ENCODE results near the gene RNF6.
A peak's percentile ranks its signal among the peaks of the same experiment; 100 is the strongest.

RNF6 gene

DNA sequence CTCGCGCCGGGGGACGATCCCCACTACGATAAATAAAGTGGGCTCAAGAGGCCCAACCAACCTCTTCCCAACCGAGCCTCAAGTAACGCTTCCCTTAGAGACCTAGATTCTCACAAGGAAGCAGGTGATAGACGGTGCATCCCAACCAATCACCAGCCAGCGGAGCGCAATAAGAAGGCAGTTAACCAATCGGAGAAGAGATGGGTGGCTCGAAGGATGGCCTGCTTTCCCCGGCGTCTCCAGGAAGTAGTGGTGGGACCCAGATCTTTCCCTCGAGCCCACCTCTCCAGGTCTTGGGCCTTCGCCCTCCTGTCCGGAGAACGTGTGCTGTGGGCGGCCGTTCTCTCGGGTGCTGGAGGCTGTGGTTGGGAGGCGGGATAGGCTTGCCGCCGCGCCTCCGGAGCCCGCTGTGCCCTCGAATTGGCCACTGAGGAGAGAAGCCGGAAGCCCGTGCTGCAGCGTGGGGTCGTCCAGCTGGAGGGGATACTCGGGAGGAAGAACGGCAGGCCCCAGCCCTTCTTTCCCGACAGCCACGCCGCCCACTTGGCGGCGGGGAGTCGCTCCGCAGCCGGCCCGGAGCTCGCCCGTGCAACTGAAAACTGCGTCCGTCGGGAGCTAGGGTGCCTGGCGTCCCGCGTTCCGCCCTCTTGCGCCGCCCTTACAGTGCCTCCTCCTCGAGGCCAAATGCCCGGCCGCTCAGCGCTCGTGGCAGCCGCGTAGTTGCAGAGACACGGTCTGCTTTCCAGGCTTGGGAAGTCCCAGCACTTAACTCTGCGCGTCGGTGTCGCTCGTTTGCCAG, at the start of gene RNF6:
Gene RNF6, minus strand, starts transcription at position 594 of the 799 bp plus-strand sequence. CDS start 2,665 bp downstream, outside the sequence.
- peak within 1 kb of the TSS; percentile 92 for H3K9ac ChIP-seq (ENCODE audit: low read depth, low read length)
- H3K36me3 ChIP-seq (ENCODE audit: control insufficient read depth, insufficient read depth, low read length): peaks cover 33% of the 10 kb centered on the region
- H3K27me3 ChIP-seq (ENCODE audit: control insufficient read depth, insufficient read depth, low read length): 0 out of 2 replicates have a peak, but pooled peaks cover 3% of the 10 kb centered on the region
- peak within 1 kb of the TSS; percentile 88 for H3K4me3 ChIP-seq (ENCODE audit: low read depth, low read length)
- H3K4me1 ChIP-seq (ENCODE audit: control insufficient read depth, insufficient read depth, low read length): no peaks in the 10 kb centered on the region
- H3K27ac ChIP-seq (ENCODE audit: low read depth, low read length): peak within 1 kb of the TSS; percentile 99
- H3K9me3 ChIP-seq (ENCODE audit: control insufficient read depth, insufficient read depth, low read length): no peaks in the 10 kb centered on the region

DNA sequence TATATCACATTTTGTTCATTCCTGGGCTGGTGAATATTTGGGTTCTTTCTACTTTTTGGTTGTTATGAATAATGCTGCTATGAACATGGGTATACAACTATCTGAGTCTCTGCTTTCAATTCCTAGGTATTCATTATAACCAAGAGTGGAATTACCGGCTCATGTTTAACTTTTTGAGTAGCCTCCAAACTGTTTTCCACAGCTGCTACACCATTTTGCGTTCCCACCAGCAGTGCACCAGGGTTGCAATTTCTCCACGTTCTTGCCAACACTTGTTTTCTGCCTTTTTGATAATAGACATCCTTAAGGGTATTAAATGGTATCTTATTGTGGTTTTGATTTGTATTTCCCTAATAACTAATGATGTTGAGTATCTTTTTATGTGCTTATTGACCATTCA, 48.6 kb upstream of the RNF6 start:
- Histone ChIP-seq H3K4me1 (ENCODE audit: control insufficient read depth, insufficient read depth, low read length) (no peaks in the 10 kb centered on the region), H3K9me3 (ENCODE audit: control insufficient read depth, insufficient read depth, low read length) (no peaks in the 10 kb centered on the region), H3K27ac (ENCODE audit: low read depth, low read length) (no peak overlapping the region), H3K36me3 (ENCODE audit: control insufficient read depth, insufficient read depth, low read length) (no peaks in the 10 kb centered on the region), H3K9ac (ENCODE audit: low read depth, low read length) (no peak overlapping the region), H3K27me3 (ENCODE audit: control insufficient read depth, insufficient read depth, low read length) (no peaks in the 10 kb centered on the region), H3K4me3 (ENCODE audit: low read depth, low read length) (no peak overlapping the region)

DNA sequence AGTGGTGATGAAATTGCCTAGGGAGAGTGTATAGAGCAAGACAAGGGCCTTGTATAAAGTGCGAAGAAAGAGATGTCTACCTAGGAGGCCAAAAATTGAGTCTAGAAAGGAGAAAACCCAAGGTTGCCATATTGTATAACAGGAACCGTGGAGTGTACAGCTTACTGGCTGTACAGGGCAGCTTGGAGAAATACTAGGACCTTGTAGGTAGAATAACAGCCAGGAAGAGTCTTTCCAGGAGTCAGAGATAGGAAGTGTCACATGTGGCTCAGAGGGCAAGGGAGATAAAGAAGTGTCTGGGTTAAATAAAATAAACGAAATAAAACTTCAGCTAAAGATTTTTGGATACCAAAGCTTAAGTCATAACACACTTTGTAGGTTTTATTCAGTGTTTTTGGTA, 44.2 kb upstream of the RNF6 start:
- Histone ChIP-seq H3K9ac (ENCODE audit: low read depth, low read length) (no peak overlapping the region), H3K27ac (ENCODE audit: low read depth, low read length) (no peak overlapping the region), H3K4me3 (ENCODE audit: low read depth, low read length) (no peak overlapping the region), H3K36me3 (ENCODE audit: control insufficient read depth, insufficient read depth, low read length) (no peaks in the 10 kb centered on the region), H3K4me1 (ENCODE audit: control insufficient read depth, insufficient read depth, low read length) (no peaks in the 10 kb centered on the region), H3K27me3 (ENCODE audit: control insufficient read depth, insufficient read depth, low read length) (no peaks in the 10 kb centered on the region), H3K9me3 (ENCODE audit: control insufficient read depth, insufficient read depth, low read length) (no peaks in the 10 kb centered on the region)

DNA sequence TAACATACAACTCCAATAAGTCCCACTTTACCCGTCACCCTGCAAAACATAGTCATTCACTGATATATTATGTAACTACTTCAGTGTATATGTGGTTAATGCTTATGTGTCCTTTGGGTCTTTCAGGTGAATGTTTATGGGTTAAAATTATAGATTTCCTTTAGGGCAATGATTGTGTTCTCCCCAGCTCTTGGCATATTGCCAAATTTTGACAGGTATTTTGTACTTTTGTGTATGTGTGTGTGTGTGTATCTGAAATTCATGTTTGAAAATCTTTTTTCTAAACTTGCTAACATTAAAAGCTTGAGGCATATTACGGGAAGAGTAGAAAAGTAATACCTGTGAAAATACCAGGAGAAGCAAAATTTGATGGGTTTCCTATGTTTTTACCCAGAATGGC, 40.0 kb upstream of the RNF6 start:
- Histone ChIP-seq H3K27ac (ENCODE audit: low read depth, low read length) (no peak overlapping the region), H3K36me3 (ENCODE audit: control insufficient read depth, insufficient read depth, low read length) (no peaks in the 10 kb centered on the region), H3K4me1 (ENCODE audit: control insufficient read depth, insufficient read depth, low read length) (peaks cover 2% of the 10 kb centered on the region; the same call in 1 of the 2 replicates), H3K27me3 (ENCODE audit: control insufficient read depth, insufficient read depth, low read length) (no peaks in the 10 kb centered on the region), H3K4me3 (ENCODE audit: low read depth, low read length) (no peak overlapping the region), H3K9ac (ENCODE audit: low read depth, low read length) (no peak overlapping the region), H3K9me3 (ENCODE audit: control insufficient read depth, insufficient read depth, low read length) (no peaks in the 10 kb centered on the region)

DNA sequence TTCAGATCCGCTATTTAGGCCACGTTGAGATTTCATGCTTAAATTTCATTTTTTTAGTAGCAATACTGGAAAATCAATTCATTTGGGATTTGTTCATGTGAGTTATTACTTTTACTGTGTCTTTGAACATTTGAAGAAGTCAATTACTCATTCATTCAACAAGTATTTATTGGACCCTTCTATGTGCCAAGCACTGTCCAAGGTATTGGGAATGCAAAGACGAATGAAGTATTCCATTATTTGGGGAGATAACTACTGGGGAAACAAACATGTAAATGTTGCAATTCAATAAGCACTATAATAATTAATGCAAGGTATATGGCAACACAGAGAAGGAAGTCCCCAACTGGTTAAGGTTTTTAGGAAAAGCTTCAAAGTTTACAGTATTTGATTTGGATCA, 37.5 kb upstream of the RNF6 start:
- no peak overlapping the region for H3K9ac ChIP-seq (ENCODE audit: low read depth, low read length)
- peaks cover 21% of the 10 kb centered on the region for H3K4me1 ChIP-seq (ENCODE audit: control insufficient read depth, insufficient read depth, low read length)
- H3K27me3 ChIP-seq (ENCODE audit: control insufficient read depth, insufficient read depth, low read length): no peaks in the 10 kb centered on the region
- no peak overlapping the region for H3K4me3 ChIP-seq (ENCODE audit: low read depth, low read length)
- H3K9me3 ChIP-seq (ENCODE audit: control insufficient read depth, insufficient read depth, low read length): no peaks in the 10 kb centered on the region
- H3K36me3 ChIP-seq (ENCODE audit: control insufficient read depth, insufficient read depth, low read length): no peaks in the 10 kb centered on the region
- H3K27ac ChIP-seq (ENCODE audit: low read depth, low read length): no peak overlapping the region

DNA sequence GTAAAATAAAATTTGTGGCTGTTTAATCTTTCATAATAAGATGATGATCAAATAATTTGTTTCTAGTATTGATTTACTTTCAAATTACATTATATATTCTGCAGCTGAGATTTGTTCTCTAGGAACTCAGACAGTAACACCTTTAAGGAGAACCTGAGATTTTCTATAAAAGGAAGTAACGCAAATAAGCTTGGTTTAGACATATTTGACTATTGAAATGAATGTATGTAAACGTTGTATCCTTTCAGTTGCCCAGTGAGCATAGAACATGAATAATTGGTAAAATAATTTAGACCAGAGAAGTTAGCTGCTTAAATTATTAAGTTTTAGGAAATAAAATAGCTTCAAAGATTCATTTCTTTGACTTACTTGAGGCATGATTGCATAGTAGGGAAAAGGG, 34.9 kb upstream of the RNF6 start:
- Histone ChIP-seq H3K4me1 (ENCODE audit: control insufficient read depth, insufficient read depth, low read length) (peaks cover 21% of the 10 kb centered on the region), H3K36me3 (ENCODE audit: control insufficient read depth, insufficient read depth, low read length) (no peaks in the 10 kb centered on the region), H3K27ac (ENCODE audit: low read depth, low read length) (no peak overlapping the region), H3K4me3 (ENCODE audit: low read depth, low read length) (0 out of 2 replicates have a peak overlapping the region, but pooled peaks have one; percentile 12), H3K27me3 (ENCODE audit: control insufficient read depth, insufficient read depth, low read length) (no peaks in the 10 kb centered on the region), H3K9ac (ENCODE audit: low read depth, low read length) (no peak overlapping the region), H3K9me3 (ENCODE audit: control insufficient read depth, insufficient read depth, low read length) (no peaks in the 10 kb centered on the region)

DNA sequence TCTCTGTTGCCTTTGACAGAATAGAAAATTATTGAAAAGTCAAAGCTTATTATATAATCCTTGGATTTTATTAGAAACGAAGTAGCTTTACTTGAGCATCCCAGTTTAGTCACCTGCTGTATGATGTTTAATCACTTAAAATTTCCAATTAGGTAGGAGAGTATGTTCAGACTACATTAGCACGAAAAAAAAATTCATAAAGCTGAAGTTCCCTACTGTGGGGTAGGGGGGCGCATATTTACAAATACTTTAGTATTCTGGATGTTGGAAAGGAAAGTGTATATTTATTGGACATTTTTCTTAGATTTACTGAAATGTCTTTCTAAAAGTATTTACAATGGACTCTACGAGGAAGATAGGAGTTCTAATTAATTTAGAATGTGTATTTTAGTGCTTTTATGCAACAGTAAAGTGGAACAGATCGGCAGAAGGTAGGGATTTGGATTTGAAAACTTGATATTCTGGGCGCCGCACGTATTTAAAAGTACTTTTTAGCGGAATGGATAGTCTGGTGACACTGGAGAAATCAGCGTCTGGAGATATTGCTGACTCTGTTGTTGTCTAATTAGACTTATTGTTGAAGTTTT, 33.7 kb upstream of the RNF6 start:
- H3K4me3 ChIP-seq (ENCODE audit: low read depth, low read length): peak overlapping the region; percentile 88
- H3K27me3 ChIP-seq (ENCODE audit: control insufficient read depth, insufficient read depth, low read length): no peaks in the 10 kb centered on the region
- no peaks in the 10 kb centered on the region for H3K36me3 ChIP-seq (ENCODE audit: control insufficient read depth, insufficient read depth, low read length)
- no peaks in the 10 kb centered on the region for H3K9me3 ChIP-seq (ENCODE audit: control insufficient read depth, insufficient read depth, low read length)
- no peak overlapping the region for H3K27ac ChIP-seq (ENCODE audit: low read depth, low read length)
- 0 out of 2 replicates have a peak overlapping the region, but pooled peaks have one; percentile 17 for H3K9ac ChIP-seq (ENCODE audit: low read depth, low read length)
- peaks cover 21% of the 10 kb centered on the region for H3K4me1 ChIP-seq (ENCODE audit: control insufficient read depth, insufficient read depth, low read length)

DNA sequence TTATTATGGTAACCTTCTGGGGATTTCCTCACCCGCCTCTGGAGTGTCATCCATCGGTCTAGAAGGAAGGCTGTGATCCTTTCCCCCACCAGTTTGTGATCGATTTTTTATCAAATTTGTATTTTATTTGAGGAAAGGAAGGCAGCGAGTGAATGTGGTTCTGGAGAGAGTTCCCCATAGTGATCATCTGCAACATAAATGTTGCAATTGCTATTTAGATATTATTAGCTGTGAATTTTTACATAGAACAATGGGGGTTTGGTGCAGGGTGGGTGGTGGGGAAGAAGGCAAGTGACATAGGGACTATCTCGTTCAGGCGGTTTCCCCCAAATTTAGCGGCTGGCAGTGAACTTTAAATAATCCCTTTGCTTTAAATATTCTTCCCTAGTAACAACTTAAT, 33.0 kb upstream of the RNF6 start:
- peaks cover 21% of the 10 kb centered on the region for H3K4me1 ChIP-seq (ENCODE audit: control insufficient read depth, insufficient read depth, low read length)
- H3K36me3 ChIP-seq (ENCODE audit: control insufficient read depth, insufficient read depth, low read length): no peaks in the 10 kb centered on the region
- H3K4me3 ChIP-seq (ENCODE audit: low read depth, low read length): peak overlapping the region; percentile 88
- no peaks in the 10 kb centered on the region for H3K9me3 ChIP-seq (ENCODE audit: control insufficient read depth, insufficient read depth, low read length)
- H3K9ac ChIP-seq (ENCODE audit: low read depth, low read length): peak overlapping the region; percentile 74
- no peak overlapping the region for H3K27ac ChIP-seq (ENCODE audit: low read depth, low read length)
- 0 out of 2 replicates have a peak, but pooled peaks cover 2% of the 10 kb centered on the region for H3K27me3 ChIP-seq (ENCODE audit: control insufficient read depth, insufficient read depth, low read length)

DNA sequence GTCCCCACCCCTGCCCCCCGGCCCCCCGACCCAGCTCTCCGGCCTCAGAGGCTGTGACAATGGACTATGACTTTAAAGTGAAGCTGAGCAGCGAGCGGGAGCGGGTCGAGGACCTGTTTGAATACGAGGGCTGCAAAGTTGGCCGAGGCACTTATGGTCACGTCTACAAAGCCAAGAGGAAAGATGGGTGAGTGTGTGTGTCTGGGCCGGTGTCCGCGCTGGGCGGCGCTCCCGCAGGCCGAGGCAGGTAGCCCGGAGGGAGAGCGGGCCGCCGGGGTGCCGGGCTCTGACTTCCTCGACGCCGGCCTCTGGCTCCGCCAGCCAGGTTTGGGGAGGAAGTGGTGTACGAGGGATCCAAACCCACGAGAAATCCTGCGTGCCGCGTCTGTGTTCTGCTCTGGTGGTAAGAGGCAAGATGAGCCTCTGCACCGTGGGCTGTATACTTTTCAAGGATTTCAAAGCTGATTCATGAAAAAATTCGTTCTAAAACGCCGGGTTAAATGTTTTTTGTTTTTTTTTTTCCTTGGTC, 32.5 kb upstream of the RNF6 start:
- H3K4me3 ChIP-seq (ENCODE audit: low read depth, low read length): peak overlapping the region; percentile 88
- H3K4me1 ChIP-seq (ENCODE audit: control insufficient read depth, insufficient read depth, low read length): peaks cover 21% of the 10 kb centered on the region
- peaks cover 7% of the 10 kb centered on the region; the same call in 1 of the 2 replicates for H3K27me3 ChIP-seq (ENCODE audit: control insufficient read depth, insufficient read depth, low read length)
- peak overlapping the region; percentile 74 for H3K9ac ChIP-seq (ENCODE audit: low read depth, low read length)
- peak overlapping the region; percentile 90 for H3K27ac ChIP-seq (ENCODE audit: low read depth, low read length)
- H3K36me3 ChIP-seq (ENCODE audit: control insufficient read depth, insufficient read depth, low read length): no peaks in the 10 kb centered on the region
- no peaks in the 10 kb centered on the region for H3K9me3 ChIP-seq (ENCODE audit: control insufficient read depth, insufficient read depth, low read length)

DNA sequence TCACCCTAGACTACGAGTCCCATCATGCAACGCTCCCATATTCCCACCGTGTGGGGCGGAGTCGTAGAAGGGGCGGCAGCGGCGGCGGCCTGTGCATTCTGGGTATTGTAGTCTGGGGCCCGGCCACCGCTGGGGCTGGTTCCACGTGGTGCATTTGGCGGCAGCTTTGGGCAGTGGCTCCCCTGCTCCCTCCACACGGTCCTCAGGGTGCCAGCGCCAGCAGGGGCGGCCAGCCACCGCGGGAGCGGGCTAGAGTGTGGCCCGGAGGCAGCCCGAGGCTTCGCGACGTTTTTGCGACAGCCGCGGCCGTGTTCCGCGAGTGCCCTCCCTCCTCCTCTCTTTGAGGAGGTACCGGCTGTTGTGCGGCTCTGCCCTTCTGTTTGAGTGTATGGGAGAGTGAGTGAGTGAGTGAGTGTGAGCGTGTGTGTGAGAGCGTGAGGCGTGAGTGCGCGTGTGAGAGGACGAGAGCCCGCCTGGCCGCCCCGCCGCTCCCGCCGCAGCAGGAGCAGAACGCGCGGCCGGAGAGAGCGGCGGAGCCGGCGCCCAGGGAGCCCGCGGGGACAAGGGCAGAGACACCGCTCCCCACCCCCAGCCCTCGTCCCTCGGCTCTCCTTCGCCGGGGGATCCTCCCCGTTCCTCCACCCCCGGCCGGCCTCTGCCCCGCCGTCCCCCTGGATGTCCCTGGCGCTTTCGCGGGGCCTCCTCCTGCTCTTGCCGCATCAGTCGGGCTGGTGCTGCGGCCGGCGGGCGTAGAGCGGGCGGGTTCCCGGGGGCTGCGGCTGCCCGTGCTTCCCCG, 31.9 kb upstream of the RNF6 start, which contains the start of gene CDK8:
Gene CDK8, plus strand, starts transcription at position 343 of the 796 bp plus-strand sequence. CDS start 513 bp downstream, outside the sequence.
- H3K27ac ChIP-seq (ENCODE audit: low read depth, low read length): peak within 1 kb of the TSS; percentile 90
- H3K9me3 ChIP-seq (ENCODE audit: control insufficient read depth, insufficient read depth, low read length): no peaks in the 10 kb centered on the region
- H3K27me3 ChIP-seq (ENCODE audit: control insufficient read depth, insufficient read depth, low read length): peaks cover 7% of the 10 kb centered on the region; the same call in 1 of the 2 replicates
- peak within 1 kb of the TSS; percentile 90 for H3K9ac ChIP-seq (ENCODE audit: low read depth, low read length)
- peaks cover 21% of the 10 kb centered on the region for H3K4me1 ChIP-seq (ENCODE audit: control insufficient read depth, insufficient read depth, low read length)
- H3K4me3 ChIP-seq (ENCODE audit: low read depth, low read length): peak within 1 kb of the TSS; percentile 88
- H3K36me3 ChIP-seq (ENCODE audit: control insufficient read depth, insufficient read depth, low read length): no peaks in the 10 kb centered on the region
